Natural killer cell treated with Interleukin-12 subunit alpha and Interleukin-12 subunit beta and Interleukin-15 and Interleukin-18, amount 100 ng/mL, for 72 hours (primary cell): ENCODE data around the gene KLHDC8A. TPM values are rescaled to one million over a fixed set of nuclear protein-coding genes. Genes with fewer than 3 reads are reported as not detected.
A peak's percentile ranks its signal among the peaks of the same experiment; 100 is the strongest.

Experiments used
- ATAC-seq, 2 donors: fragments of 150-1000 bp; cut with Tn5 transposase in 1 of 2; sonication (Bioruptor Pico), chemical (Tn5 transposase) in 1 of 2; 2 replicates each; pipeline ENCODE4 v1.10.0; 2021
- DNase-seq: peaks from one replicate; pipeline ENCODE4 v3.0.0; 2022; ENCODE audit warnings: low spot score
- H3K27ac Mint-ChIP-seq, 2 donors: 1 replicate in 1 of 2; 2 replicates in 1 of 2; pipeline ENCODE4 v1.8.0; 2022; ENCODE audit warnings: mixed read lengths in 2 of 2, mild to moderate bottlenecking in 1 of 2, moderate library complexity in 1 of 2
- H3K27me3 Mint-ChIP-seq, 2 donors: 1 replicate in 1 of 2; 2 replicates in 1 of 2; pipeline ENCODE4 v1.8.0; 2022; ENCODE audit warnings: mixed read lengths in 2 of 2
- H3K36me3 Mint-ChIP-seq: one replicate; pipeline ENCODE4 v1.8.0; 2022; ENCODE audit warnings: mixed read lengths
- H3K4me1 Mint-ChIP-seq, 2 donors: 1 replicate in 1 of 2; 2 replicates in 1 of 2; pipeline ENCODE4 v1.8.0; 2022; ENCODE audit warnings: low read depth in 2 of 2, mixed read lengths in 2 of 2, mild to moderate bottlenecking in 1 of 2
- H3K4me3 Mint-ChIP-seq: one replicate; pipeline ENCODE4 v1.8.0; 2022; ENCODE audit warnings: mixed read lengths
- H3K9me3 Mint-ChIP-seq: 2 replicates; pipeline ENCODE4 v1.8.0; 2022; ENCODE audit warnings: mixed read lengths
- total RNA-seq, 2 donors: library from RNA; stranded (reverse); gene quantifications; one replicate each; pipeline ENCODE4 v1.2.3, GENCODE V29; 2022

KLHDC8A gene
- total RNA-seq, 2 donors from 2014 or later = not detected

- DNase-seq = no peak
- Mint-ChIP-seq H3K4me3 (no peak overlapping the region), H3K27ac (no peak overlapping the region), H3K9me3 (no peaks in the 10 kb centered on the region), H3K4me1 (no peaks in the 10 kb centered on the region), H3K27me3 (peaks cover 25 to 28% of the 10 kb centered on the region in 2 donors), H3K36me3 (no peaks in the 10 kb centered on the region)
- no peak for ATAC-seq
Observed at GRCh38 chr1:205359771-205360565, 3.2 kb upstream of the KLHDC8A start.

DNA sequence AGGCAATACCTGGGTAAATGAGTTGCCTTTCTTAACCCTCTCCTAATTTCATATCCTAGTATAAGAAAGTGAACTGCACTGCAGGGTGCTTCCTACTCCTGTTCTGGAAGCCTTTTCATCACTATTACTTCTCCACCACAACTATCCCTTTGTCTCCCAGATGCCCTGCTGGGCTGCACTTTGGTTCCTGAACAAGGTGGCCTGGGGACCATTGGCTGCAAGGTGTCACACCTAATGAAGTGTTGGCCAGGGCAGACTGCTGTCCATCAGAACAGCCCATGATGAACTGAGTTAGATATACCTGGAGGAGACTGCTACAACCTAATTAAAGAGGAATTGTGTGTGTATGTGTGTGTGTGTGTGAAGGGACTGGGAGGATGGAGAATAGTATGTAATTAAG lies 1.9 kb upstream of the KLHDC8A start:
- no peaks in the 10 kb centered on the region for H3K36me3 Mint-ChIP-seq
- H3K9me3 Mint-ChIP-seq = no peaks in the 10 kb centered on the region
- DNase-seq (peak; percentile 15), ATAC-seq (no peak)
- H3K4me1 Mint-ChIP-seq = no peaks in the 10 kb centered on the region
- peaks cover 25 to 28% of the 10 kb centered on the region in 2 donors for H3K27me3 Mint-ChIP-seq
- H3K4me3 Mint-ChIP-seq = no peak overlapping the region
- H3K27ac Mint-ChIP-seq = no peak overlapping the region

GRCh38 chr1:205357567-205357966 lies 845 bp upstream of the KLHDC8A start:
- Mint-ChIP-seq H3K4me3 (no peak overlapping the region), H3K36me3 (no peaks in the 10 kb centered on the region)

GRCh38 chr1:205355075-205355453 lies 1.7 kb downstream of the KLHDC8A start:
- Mint-ChIP-seq H3K4me1 (no peaks in the 10 kb centered on the region), H3K4me3 (no peak overlapping the region), H3K9me3 (no peaks in the 10 kb centered on the region), H3K36me3 (no peaks in the 10 kb centered on the region), H3K27me3 (peaks cover 15 to 19% of the 10 kb centered on the region in 2 donors), H3K27ac (no peak overlapping the region)
- DNase-seq (peak; percentile 25), ATAC-seq (no peak)

More at GRCh38 chr1:205357567-205357966, 845 bp upstream of the KLHDC8A start:
- no peaks in the 10 kb centered on the region for H3K4me1 Mint-ChIP-seq
- H3K27ac Mint-ChIP-seq = no peak overlapping the region
- DNase-seq = no peak
- no peak for ATAC-seq
- peaks cover 25 to 27% of the 10 kb centered on the region in 2 donors for H3K27me3 Mint-ChIP-seq
- no peaks in the 10 kb centered on the region for H3K9me3 Mint-ChIP-seq

DNA sequence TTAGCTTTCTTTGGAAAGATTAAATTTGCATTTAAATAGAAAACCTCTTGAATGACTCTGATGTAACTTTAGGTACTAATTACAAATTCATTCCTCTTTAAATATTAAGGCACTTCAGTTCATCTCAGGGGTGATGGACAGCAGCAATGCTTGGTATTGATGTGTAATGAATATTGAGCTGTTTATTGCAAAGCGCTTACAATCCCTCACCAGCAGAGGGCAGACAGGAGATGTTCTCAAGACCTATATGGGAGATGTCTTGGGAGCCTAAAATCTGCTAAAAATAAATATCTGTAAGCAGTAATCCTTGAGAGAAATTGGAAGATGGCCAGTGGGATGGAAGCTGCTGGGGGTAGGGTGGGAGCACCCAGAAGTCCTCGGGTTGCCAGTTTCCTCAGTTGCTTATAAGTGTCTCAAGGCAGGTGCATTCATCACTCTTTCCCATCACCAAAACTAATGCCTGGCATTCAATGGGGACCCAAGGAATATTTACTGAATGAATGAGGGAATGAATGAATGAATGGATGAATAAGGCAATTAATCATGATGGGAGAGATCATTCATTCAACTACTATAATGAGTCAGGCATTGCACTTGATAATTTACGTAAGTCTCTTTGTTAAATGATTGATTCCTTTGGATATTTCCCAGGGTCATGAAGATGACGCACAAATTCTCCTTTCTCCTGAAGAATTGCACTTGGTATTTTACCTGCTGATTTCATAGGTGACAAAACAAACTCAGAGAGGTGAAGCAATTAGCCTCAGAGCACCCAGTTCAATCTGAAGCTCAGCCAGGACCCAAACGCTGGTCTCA lies 2.3 kb downstream of the KLHDC8A start:
- peak; percentile 62 for DNase-seq
- Mint-ChIP-seq H3K4me3 (no peak overlapping the region), H3K4me1 (no peaks in the 10 kb centered on the region), H3K36me3 (no peaks in the 10 kb centered on the region), H3K27me3 (peaks cover 17 to 19% of the 10 kb centered on the region in 2 donors), H3K27ac (no peak overlapping the region), H3K9me3 (no peaks in the 10 kb centered on the region)
- no peak for ATAC-seq

- no peaks in the 10 kb centered on the region for H3K4me1 Mint-ChIP-seq
- no peaks in the 10 kb centered on the region for H3K36me3 Mint-ChIP-seq
- no peak overlapping the region for H3K27ac Mint-ChIP-seq
- ATAC-seq (no peak), DNase-seq (peak; percentile 37)
- peaks cover 13 to 16% of the 10 kb centered on the region in 2 donors for H3K27me3 Mint-ChIP-seq
- H3K9me3 Mint-ChIP-seq = no peaks in the 10 kb centered on the region
- H3K4me3 Mint-ChIP-seq = no peak overlapping the region
Observed at GRCh38 chr1:205353612-205354011, 3.1 kb downstream of the KLHDC8A start.

GRCh38 chr1:205353191-205353590 lies 3.5 kb downstream of the KLHDC8A start:
- ATAC-seq = no peak
- no peak overlapping the region for H3K27ac Mint-ChIP-seq

DNA sequence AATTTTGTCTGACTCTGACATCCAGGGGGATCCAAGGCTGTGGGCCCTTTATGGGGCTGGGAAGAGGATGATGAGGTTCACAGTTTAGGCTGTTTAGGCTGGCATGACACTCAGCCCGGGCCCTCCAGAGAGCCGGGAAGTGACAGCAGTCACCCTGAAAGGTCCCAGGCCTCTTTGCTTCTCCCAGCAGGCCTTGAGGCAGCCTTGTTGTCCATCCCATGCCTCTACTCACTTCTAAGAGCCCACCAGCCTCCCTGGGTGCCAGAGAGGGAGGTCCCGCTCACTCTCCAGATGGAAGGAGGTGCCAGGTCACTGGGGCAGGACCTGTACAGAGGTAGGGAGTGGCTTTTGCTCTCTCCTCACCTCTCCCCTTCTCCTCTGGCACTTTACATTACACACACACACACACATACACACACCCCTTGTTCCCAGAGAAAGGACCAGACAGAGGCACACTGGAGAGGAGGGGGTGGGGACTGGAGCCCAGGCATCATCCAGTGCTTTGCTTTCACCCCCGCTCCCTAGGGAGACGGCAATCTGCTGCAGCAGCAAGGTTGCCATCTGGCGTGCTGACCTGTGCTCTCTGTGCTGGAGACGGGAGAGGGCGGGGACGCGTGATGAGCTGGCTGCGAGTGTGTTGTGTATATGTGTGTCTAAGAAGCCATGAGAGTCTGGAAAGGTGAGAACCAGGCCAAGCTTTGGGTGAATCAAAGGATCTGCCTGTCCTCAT lies 4.6 kb downstream of the KLHDC8A start:
- Mint-ChIP-seq H3K9me3 (no peaks in the 10 kb centered on the region), H3K36me3 (no peaks in the 10 kb centered on the region), H3K27me3 (peaks cover 5% of the 10 kb centered on the region in 2 donors), H3K4me1 (no peaks in the 10 kb centered on the region), H3K27ac (no peak overlapping the region), H3K4me3 (no peak overlapping the region)
- ATAC-seq (no peak), DNase-seq (peak; percentile 56)

More at GRCh38 chr1:205353191-205353590, 3.5 kb downstream of the KLHDC8A start:
- H3K9me3 Mint-ChIP-seq = no peaks in the 10 kb centered on the region
- no peak for DNase-seq
- peaks cover 11 to 12% of the 10 kb centered on the region in 2 donors for H3K27me3 Mint-ChIP-seq
- H3K36me3 Mint-ChIP-seq = no peaks in the 10 kb centered on the region
- H3K4me1 Mint-ChIP-seq = no peaks in the 10 kb centered on the region
- H3K4me3 Mint-ChIP-seq = no peak overlapping the region

GRCh38 chr1:205350691-205351141 lies 6.0 kb downstream of the KLHDC8A start:
- ATAC-seq = no peak
- peak; percentile 5 for DNase-seq
- H3K9me3 Mint-ChIP-seq = no peaks in the 10 kb centered on the region
- H3K4me3 Mint-ChIP-seq = no peak overlapping the region
- no peak overlapping the region for H3K27ac Mint-ChIP-seq
- H3K4me1 Mint-ChIP-seq = no peaks in the 10 kb centered on the region
- H3K36me3 Mint-ChIP-seq = no peaks in the 10 kb centered on the region
- peaks cover 6 to 11% of the 10 kb centered on the region in 2 donors for H3K27me3 Mint-ChIP-seq

- Mint-ChIP-seq H3K9me3 (no peaks in the 10 kb centered on the region), H3K4me1 (no peaks in the 10 kb centered on the region), H3K27ac (no peak overlapping the region), H3K27me3 (peaks cover 6 to 16% of the 10 kb centered on the region in 2 donors), H3K36me3 (no peaks in the 10 kb centered on the region), H3K4me3 (no peak overlapping the region)
- ATAC-seq (no peak), DNase-seq (no peak)
Observed at GRCh38 chr1:205350124-205350523, 6.6 kb downstream of the KLHDC8A start.

GRCh38 chr1:205348554-205349487 lies 7.9 kb downstream of the KLHDC8A start:
- no peaks in the 10 kb centered on the region for H3K9me3 Mint-ChIP-seq
- no peak overlapping the region for H3K27ac Mint-ChIP-seq
- peaks cover 6 to 8% of the 10 kb centered on the region in 2 donors for H3K4me1 Mint-ChIP-seq
- H3K27me3 Mint-ChIP-seq = peaks cover 15 to 26% of the 10 kb centered on the region in 2 donors
- no peak for DNase-seq
- no peak for ATAC-seq
- no peak overlapping the region for H3K4me3 Mint-ChIP-seq
- no peaks in the 10 kb centered on the region for H3K36me3 Mint-ChIP-seq

- no peak overlapping the region for H3K4me3 Mint-ChIP-seq
- H3K4me1 Mint-ChIP-seq = peaks cover 6 to 13% of the 10 kb centered on the region in 2 donors
- peak; percentile 15 for DNase-seq
- no peaks in the 10 kb centered on the region for H3K36me3 Mint-ChIP-seq
- peaks cover 22 to 36% of the 10 kb centered on the region in 2 donors for H3K27me3 Mint-ChIP-seq
- H3K9me3 Mint-ChIP-seq = no peaks in the 10 kb centered on the region
- no peak for ATAC-seq
- H3K27ac Mint-ChIP-seq = no peak overlapping the region
Observed at GRCh38 chr1:205346956-205347574, 9.7 kb downstream of the KLHDC8A start.
